Activated CD8-positive, alpha-beta memory T cell treated with anti-CD3 and anti-CD28 coated beads, Interleukin-2, amount 10 ng/mL, durations not matched to agents 7 days and 5 days (primary cell): ENCODE results near the gene EMP2. TPM values are rescaled to one million over a fixed set of nuclear protein-coding genes. Genes with fewer than 3 reads are reported as not detected.

Experiments
- ATAC-seq: fragments of 150-1000 bp; cut with Tn5 transposase; one replicate; pipeline ENCODE4 v1.10.0; 2021; ENCODE audit warnings: moderate library complexity
- CTCF ChIA-PET: fragments of 350-600 bp; sonication (Branson Sonifier 250); formaldehyde crosslinking; loops from one replicate; lab custom pipeline; 2021; ENCODE audit warnings: antibody characterized with exemption; lab: Charles Lee
- DNase-seq: peaks from one replicate; pipeline ENCODE4 v3.0.0-alpha.2; 2020
- H3K27ac Mint-ChIP-seq: one replicate; pipeline ENCODE4 v1.8.0; 2021; ENCODE audit warnings: mild to moderate bottlenecking, mixed read lengths
- H3K27me3 Mint-ChIP-seq: one replicate; pipeline ENCODE4 v1.8.0; 2021; ENCODE audit warnings: mixed read lengths
- H3K36me3 Mint-ChIP-seq: one replicate; pipeline ENCODE4 v1.8.0; 2021; ENCODE audit warnings: mild to moderate bottlenecking, mixed read lengths
- H3K4me1 Mint-ChIP-seq: one replicate; pipeline ENCODE4 v1.8.0; 2021; ENCODE audit warnings: mixed read lengths
- H3K4me3 Mint-ChIP-seq: one replicate; pipeline ENCODE4 v1.8.0; 2021; ENCODE audit warnings: mild to moderate bottlenecking, moderate library complexity, mixed read lengths
- H3K9me3 Mint-ChIP-seq: one replicate; pipeline ENCODE4 v1.8.0; 2022; ENCODE audit warnings: low read depth, mixed read lengths
- total RNA-seq, 2 experiments: library from RNA; stranded (reverse); gene quantifications; one replicate each; pipeline ENCODE4 v1.2.3, GENCODE V29; 2021

Gene EMP2
- total RNA-seq, 2 experiments from 2014 or later: not detected

DNA sequence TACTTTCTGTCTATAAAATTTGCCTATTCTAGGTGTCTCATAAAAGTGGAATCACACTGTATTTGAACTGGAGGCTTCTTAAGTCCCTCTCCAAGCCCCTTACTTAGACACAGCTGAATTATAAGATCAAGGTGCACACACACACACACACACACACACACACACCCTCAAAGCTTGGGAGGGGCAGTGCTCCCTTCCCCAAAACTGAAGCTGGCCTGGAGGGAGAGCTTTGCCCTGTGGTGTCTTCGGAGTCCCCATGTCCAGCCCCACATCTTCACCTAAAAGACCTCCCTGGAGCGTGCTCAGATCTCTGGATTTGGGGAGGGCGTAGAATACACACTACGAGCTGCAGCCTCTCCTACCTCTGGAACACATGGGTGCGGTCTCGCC is 828 bp downstream of the EMP2 start:
- CTCF ChIA-PET: no interaction called here
- Mint-ChIP-seq H3K27ac (no peak overlapping the region), H3K27me3 (peaks cover 51% of the 10 kb centered on the region), H3K4me3 (no peak overlapping the region), H3K36me3 (no peaks in the 10 kb centered on the region), H3K9me3 (no peaks in the 10 kb centered on the region), H3K4me1 (no peaks in the 10 kb centered on the region)
- ATAC-seq (no peak), DNase-seq (no peak)

DNA sequence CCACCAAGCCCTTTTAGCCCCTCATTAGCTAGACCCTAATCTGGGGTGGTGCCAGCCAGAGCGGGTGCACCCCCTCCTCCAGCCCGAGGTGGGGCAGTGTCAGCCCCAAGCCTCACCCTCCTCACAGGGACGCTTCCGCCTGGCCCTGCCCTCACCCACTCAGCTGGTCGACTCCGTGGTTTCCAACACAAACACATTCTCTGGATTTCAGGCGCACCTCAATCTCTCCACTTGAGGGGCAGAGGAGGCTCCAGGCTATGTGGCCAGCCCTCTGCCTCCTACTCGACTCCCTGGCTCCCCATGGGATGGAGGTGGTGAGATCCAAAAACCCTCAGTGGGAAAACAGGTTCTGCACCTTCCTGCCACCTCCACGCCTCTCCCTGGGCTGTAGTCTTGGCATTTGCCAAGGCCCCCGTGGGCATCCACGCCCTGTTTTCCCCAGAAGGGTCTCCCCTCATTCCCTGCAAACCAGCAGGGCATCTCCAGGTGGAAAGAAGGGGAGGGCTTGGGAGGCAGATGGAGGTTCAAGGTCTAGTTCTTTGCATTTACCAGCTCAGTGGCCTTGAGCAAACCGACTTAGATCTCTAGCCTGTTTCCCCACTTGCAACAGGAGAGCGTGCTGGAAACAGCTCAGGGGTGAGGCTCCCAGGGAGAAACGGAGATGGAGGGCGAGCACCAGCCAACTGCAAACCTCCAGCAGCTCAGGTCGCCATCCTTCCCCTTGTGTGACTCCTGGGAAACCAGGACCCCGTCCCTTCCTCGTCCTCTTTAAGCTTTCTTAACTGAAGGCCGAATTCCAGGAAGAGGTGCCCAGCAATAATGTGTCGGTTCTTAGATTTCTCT is 1.7 kb downstream of the EMP2 start:
- no peaks in the 10 kb centered on the region for H3K9me3 Mint-ChIP-seq
- no peaks in the 10 kb centered on the region for H3K36me3 Mint-ChIP-seq
- no peak overlapping the region for H3K4me3 Mint-ChIP-seq
- no peak for DNase-seq
- CTCF ChIA-PET: no interaction called here
- H3K4me1 Mint-ChIP-seq: no peaks in the 10 kb centered on the region
- peaks cover 51% of the 10 kb centered on the region for H3K27me3 Mint-ChIP-seq
- ATAC-seq: no peak
- no peak overlapping the region for H3K27ac Mint-ChIP-seq

DNA sequence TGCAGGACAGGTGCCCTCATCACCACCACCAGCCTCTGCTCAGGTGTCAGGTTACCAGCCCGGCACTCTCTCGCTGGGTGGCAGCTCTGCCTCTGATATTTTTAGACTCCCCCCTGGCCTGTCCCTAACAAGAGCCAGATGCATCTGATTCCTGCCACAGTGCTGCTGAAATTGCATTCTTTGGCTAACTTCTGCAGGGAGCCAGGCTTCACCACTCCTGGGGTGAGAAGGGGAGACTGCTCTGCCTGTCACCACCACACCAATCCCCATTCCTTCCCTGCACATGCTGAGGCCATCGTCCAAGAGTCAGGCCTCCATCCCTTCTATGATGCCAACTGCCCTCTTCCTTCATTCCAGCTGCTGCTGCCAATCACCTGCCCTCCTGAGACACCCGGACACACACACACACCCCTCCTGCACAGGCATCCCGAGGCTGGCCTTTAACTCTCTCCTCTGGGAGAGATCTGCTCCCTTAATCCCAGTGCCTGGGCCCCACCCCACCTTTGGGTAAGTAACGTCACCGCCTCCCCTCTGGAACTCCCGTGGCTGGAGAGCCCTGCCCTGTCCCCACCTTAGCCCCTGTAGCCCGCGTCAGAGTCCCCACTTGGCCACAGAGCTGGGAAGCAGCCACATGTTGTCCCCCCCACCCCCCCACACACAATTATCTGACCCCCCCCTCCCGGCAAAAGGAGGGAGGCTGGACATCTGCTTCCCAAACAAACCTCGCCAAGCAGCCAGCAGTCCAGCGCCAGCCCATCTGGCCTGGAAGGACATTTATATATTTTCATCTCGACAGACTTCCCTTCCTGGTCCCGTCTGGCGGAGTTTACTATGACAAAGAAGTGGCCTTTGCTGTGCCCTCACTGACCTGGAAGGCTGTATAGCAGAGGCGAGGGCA is 2.8 kb downstream of the EMP2 start:
- Mint-ChIP-seq H3K36me3 (no peaks in the 10 kb centered on the region), H3K4me1 (no peaks in the 10 kb centered on the region), H3K9me3 (no peaks in the 10 kb centered on the region), H3K27ac (no peak overlapping the region), H3K4me3 (no peak overlapping the region), H3K27me3 (peaks cover 41% of the 10 kb centered on the region)
- ATAC-seq (no peak), DNase-seq (no peak)
- CTCF ChIA-PET: no interaction called here

DNA sequence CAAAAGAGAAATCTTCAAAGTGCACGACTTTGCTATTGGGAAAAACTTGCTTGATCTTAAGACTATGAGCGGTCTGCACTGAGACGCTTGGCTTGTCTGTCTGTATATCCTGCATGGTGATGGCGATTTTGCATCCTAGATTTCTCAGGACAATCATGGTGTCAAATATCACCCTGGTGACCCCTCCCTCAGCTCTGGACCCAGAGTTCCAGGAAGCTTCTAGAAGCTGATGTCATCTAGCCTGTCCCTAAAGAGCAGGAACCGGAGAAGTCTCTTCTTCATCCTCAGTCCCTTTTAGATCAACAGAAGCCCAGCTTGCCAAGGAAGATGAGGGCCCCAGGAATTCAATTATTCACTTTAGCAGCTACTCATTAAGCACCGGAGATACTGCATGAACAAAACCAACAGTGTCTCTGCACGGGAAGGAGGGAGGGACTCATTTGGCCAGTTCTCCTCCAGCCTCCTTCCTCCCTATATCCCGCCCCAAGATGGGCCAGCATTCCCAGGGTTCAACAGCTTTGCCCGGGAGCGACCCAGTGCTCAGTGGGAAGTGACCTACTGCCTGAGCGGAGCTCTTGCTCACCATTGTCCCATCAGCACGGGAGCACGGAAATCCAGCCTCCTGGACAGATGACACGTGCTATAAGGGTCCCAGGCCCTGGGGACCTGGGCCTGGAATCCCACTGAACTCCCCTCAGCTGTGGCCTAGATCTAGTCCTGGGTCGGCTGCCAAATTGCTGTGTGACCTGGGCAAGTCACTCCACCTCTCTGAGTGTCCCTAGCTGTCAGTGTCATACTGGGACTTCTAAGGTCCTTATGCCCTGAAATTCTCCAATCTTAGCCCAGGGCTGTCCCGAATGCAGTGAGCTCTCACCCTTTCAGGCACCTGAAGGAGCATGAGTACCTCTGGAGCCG is 3.8 kb downstream of the EMP2 start:
- Mint-ChIP-seq H3K36me3 (no peaks in the 10 kb centered on the region), H3K27me3 (peaks cover 32% of the 10 kb centered on the region), H3K4me1 (no peaks in the 10 kb centered on the region), H3K27ac (no peak overlapping the region), H3K4me3 (no peak overlapping the region), H3K9me3 (no peaks in the 10 kb centered on the region)
- no peak for ATAC-seq
- CTCF ChIA-PET: no interaction called here
- DNase-seq: no peak

DNA sequence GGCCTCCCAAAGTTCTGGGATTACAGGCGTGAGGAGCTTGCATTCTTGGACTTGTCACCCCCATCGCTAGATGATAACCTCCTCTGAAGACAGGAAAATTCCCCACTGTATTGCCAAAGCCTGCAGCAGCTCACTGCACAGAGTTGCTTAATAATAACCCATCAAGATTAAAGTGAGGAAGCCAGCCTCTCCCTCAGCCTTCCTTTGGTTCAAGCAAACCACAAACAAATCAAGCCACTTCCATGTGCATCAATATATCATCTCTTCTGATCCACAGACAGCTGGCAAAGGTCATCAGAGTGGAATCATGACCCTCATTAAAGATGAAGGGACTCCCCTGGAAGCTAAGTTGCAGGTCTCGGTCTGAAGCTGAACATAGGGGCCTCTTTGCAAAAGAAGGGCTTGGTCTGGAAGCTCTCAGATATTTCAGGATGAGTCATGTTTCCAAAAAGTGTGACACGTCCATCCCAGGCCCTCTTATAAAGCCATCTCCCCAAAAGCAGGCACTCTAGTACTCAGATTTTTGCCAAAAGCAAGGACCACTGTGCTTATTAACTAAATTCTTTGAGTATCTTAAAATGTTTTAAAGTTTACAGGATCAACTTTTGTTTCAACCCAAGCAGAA is 4.8 kb downstream of the EMP2 start:
- ATAC-seq: no peak
- no peak for DNase-seq
- Mint-ChIP-seq H3K27me3 (peaks cover 23% of the 10 kb centered on the region), H3K36me3 (no peaks in the 10 kb centered on the region), H3K9me3 (no peaks in the 10 kb centered on the region), H3K4me1 (no peaks in the 10 kb centered on the region), H3K27ac (no peak overlapping the region), H3K4me3 (no peak overlapping the region)
- CTCF ChIA-PET: no interaction called here

DNA sequence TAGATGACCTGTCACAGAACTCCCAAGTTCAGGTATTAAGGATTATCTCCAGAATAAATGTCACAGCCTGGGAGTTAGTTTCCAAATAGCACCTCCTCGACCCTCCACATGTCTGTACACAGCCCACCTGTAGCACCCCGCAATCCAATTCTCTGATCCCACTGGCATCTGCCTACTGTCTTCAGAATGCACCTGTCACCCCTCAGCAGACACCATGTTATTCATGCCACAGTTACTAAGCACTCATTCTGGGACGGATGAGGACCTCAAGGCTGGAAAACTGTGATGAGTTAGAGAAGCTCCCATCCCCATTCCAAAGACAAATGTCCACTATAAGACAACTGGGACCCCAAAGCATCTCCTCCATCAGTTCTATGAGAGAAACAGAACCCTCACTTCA is 7.8 kb downstream of the EMP2 start:
- H3K4me1 Mint-ChIP-seq: no peaks in the 10 kb centered on the region
- no peak overlapping the region for H3K4me3 Mint-ChIP-seq
- no peak overlapping the region for H3K27ac Mint-ChIP-seq
- peaks cover 3% of the 10 kb centered on the region for H3K27me3 Mint-ChIP-seq
- no peak for ATAC-seq
- no peaks in the 10 kb centered on the region for H3K9me3 Mint-ChIP-seq
- DNase-seq: no peak
- H3K36me3 Mint-ChIP-seq: no peaks in the 10 kb centered on the region
- CTCF ChIA-PET: no interaction called here

DNA sequence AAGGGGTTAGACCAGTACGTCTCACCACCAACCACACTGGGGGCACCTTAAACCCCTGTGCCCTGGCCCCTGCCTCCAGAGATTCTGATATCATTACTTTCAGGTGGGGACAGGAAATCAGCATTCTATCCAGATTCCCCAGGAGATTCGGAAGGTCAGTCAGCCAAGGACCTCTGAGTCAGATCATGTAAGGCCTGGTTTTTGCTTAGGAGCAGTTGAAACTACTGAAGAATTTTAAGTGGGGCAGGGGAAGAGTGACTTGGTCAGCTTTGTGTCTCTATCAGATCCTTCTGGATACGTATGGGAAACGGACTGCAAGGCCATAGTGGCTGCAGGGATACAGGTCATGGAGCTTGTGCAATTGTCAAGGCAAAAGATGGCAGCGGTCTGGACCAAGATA is 9.0 kb downstream of the EMP2 start:
- ATAC-seq (no peak), DNase-seq (no peak)
- Mint-ChIP-seq H3K4me3 (no peak overlapping the region), H3K27me3 (no peaks in the 10 kb centered on the region), H3K36me3 (no peaks in the 10 kb centered on the region), H3K27ac (no peak overlapping the region), H3K4me1 (no peaks in the 10 kb centered on the region), H3K9me3 (no peaks in the 10 kb centered on the region)
- CTCF ChIA-PET: no interaction called here

DNA sequence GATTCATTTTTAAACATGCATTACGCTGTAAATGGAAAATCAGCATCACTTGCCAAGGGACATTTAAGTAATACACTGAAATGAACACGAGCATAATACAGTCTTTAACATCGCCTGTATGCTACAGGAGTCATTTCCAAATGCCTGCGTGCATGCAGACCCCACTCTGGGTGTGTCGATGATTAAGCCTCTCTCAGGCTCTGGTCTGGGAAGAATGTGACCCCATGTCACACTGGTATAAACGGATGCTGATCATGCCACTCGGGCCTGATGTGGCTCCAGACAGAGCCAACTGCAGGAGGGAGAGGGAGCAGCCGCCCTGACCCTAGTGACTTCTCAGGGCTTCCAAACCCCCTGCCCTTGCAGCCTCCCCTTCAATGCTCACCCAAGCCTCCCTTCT is 10.8 kb downstream of the EMP2 start:
- no peaks in the 10 kb centered on the region for H3K4me1 Mint-ChIP-seq
- CTCF ChIA-PET: no interaction called here
- H3K9me3 Mint-ChIP-seq: no peaks in the 10 kb centered on the region
- no peak overlapping the region for H3K4me3 Mint-ChIP-seq
- no peak overlapping the region for H3K27ac Mint-ChIP-seq
- DNase-seq (no peak), ATAC-seq (no peak)
- no peaks in the 10 kb centered on the region for H3K27me3 Mint-ChIP-seq
- no peaks in the 10 kb centered on the region for H3K36me3 Mint-ChIP-seq

DNA sequence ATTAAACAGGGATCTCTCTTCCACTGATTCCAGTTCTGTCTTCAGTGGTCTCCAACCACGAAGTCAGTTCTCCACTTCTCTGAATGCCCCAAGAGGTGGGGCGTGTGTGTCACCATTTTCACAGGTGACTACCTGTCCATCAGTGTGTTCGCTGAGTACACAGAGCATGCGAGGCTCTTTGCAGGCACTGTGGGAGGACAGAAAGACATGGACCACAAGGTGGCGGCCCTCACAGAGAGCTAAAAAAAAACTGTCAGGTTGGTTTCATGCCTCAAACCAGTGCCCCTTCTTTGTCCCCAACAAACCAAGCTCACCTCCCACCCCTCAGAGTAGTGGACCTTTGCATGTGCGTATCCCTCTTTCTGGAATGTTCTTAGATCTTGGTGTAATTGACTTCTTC is 13.8 kb downstream of the EMP2 start:
- DNase-seq: no peak
- ATAC-seq: no peak
- CTCF ChIA-PET: interaction anchor here (0.7 kb wide), 1 partner anchor 14 kb away, joined by 4 read pairs; no protein-coding TSS in a partner anchor

DNA sequence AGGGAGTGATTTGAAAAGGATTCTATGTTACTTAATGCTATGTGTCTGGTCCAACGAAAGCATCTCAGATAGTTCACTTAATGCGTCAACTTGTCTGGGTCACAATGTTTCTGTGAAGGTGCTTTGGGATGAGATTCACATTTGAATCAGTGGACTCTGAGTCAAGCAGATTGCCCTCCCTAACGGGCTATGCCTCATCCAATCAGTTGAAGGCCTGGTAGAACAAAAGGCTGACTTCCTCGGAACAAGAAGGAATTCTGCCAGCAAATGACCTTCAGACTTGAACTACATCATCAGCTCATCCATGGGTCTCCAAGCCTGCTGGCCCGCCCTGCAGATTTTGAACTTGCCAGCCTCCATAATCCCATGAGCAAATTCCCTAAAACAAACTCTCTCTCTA is 15.2 kb downstream of the EMP2 start:
- Mint-ChIP-seq H3K27me3 (peaks cover 14% of the 10 kb centered on the region), H3K4me3 (no peak overlapping the region), H3K27ac (no peak overlapping the region), H3K36me3 (no peaks in the 10 kb centered on the region), H3K4me1 (no peaks in the 10 kb centered on the region), H3K9me3 (no peaks in the 10 kb centered on the region)
- CTCF ChIA-PET: no interaction called here
- ATAC-seq (no peak), DNase-seq (no peak)

More for the DNA sequence above, 13.8 kb downstream of the EMP2 start:
- peaks cover 6% of the 10 kb centered on the region for H3K27me3 Mint-ChIP-seq
- H3K27ac Mint-ChIP-seq: no peak overlapping the region
- no peaks in the 10 kb centered on the region for H3K4me1 Mint-ChIP-seq
- no peaks in the 10 kb centered on the region for H3K9me3 Mint-ChIP-seq
- H3K36me3 Mint-ChIP-seq: no peaks in the 10 kb centered on the region
- H3K4me3 Mint-ChIP-seq: no peak overlapping the region

DNA sequence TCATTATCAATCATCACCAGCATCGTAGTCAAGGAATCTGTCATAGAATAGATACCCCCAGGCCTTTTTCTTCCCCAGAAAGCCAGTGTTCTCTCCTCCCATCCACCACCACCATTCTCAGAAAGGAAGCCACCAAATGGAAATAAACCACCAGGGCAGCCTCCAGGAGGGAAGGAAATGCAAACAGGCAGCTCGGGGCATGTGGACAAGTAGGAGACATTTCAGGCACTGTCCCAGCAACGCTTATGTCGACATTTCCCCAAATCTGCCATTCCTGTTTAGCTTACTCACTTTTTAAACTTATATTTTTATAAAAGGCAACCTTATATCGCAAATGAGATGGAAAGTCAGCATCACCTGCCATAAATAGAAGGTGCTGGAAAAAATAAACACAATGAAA is 15.8 kb downstream of the EMP2 start:
- no peak for DNase-seq
- H3K4me3 Mint-ChIP-seq: no peak overlapping the region
- H3K4me1 Mint-ChIP-seq: no peaks in the 10 kb centered on the region
- no peaks in the 10 kb centered on the region for H3K9me3 Mint-ChIP-seq
- no peak overlapping the region for H3K27ac Mint-ChIP-seq
- no peaks in the 10 kb centered on the region for H3K36me3 Mint-ChIP-seq
- CTCF ChIA-PET: no interaction called here
- ATAC-seq: no peak
- peaks cover 14% of the 10 kb centered on the region for H3K27me3 Mint-ChIP-seq

DNA sequence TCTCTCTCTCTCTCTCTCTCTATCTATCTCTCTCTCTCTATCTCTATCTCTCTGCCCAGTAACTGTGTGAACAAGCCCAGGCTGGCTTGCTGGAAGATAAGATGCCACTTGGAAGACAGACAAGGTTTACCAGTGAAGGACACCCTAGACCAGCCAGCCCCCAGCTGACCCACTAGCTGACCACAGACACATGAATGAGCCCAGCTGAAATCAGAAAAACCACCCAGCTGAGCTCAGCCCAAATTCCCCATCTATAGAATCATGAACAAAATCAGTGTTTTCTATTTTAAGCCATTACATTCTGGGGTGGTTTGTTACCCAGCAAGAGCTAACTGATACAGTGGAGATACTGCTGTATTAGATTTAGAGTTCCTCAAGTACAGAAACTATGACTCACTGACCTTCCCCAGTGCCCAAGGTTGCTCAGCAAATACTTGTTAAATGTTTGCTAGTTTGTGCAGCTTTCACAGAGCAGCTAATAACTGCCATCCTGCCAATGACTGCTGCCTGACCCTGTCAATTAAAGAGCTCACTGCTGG is 18.0 kb downstream of the EMP2 start:
- Mint-ChIP-seq H3K9me3 (no peaks in the 10 kb centered on the region), H3K27me3 (peaks cover 14% of the 10 kb centered on the region), H3K4me3 (no peak overlapping the region), H3K27ac (no peak overlapping the region), H3K36me3 (no peaks in the 10 kb centered on the region), H3K4me1 (no peaks in the 10 kb centered on the region)
- CTCF ChIA-PET: no interaction called here
- DNase-seq: no peak
- no peak for ATAC-seq
